Fibroblast of skin of right quadriceps (primary cell): ENCODE results near the gene GARIN5B.
A peak's percentile ranks its signal among the peaks of the same experiment; 100 is the strongest.

Experiments used
- DNase-seq: peaks from one replicate; pipeline ENCODE4 v3.0.0-alpha.2; 2013

The GARIN5B gene

GRCh38 chr19:55368701-55369563, 5.9 kb upstream of the GARIN5B start:
- peak; percentile 66 for DNase-seq

GRCh38 chr19:55368106-55368505, 5.0 kb upstream of the GARIN5B start:
- no peak for DNase-seq

- DNase-seq = no peak
Measured at GRCh38 chr19:55366790-55367189, 3.7 kb upstream of the GARIN5B start.

GRCh38 chr19:55365964-55366363, 2.9 kb upstream of the GARIN5B start:
- no peak for DNase-seq

GRCh38 chr19:55365245-55365644, 2.2 kb upstream of the GARIN5B start:
- DNase-seq = no peak

GRCh38 chr19:55362174-55362989, 678 bp downstream of the GARIN5B start:
- DNase-seq = no peak

GRCh38 chr19:55360902-55361301, 2.2 kb downstream of the GARIN5B start:
- DNase-seq = no peak

GRCh38 chr19:55358943-55359908, 3.8 kb downstream of the GARIN5B start:
- DNase-seq = no peak

GRCh38 chr19:55358493-55358892, 4.6 kb downstream of the GARIN5B start:
- DNase-seq = no peak

GRCh38 chr19:55355213-55355821, 7.7 kb downstream of the GARIN5B start:
- DNase-seq = no peak

GRCh38 chr19:55354698-55355212, 8.3 kb downstream of the GARIN5B start, which contains the start of gene COX6B2:
Gene COX6B2 (minus strand): TSS chr19:55354719. CDS start chr19:55354521, 198 bp downstream.
- DNase-seq = no peak

- peak; percentile 45 for DNase-seq
Measured at GRCh38 chr19:55353803-55354697, 9.0 kb downstream of the GARIN5B start.

- no peak for DNase-seq
Measured at GRCh38 chr19:55353356-55353802, 9.7 kb downstream of the GARIN5B start.

GRCh38 chr19:55352549-55353145, 10.4 kb downstream of the GARIN5B start:
- DNase-seq = no peak

GRCh38 chr19:55352040-55352439, 11.0 kb downstream of the GARIN5B start:
- DNase-seq = no peak

- no peak for DNase-seq
Measured at GRCh38 chr19:55350620-55351315, 12.3 kb downstream of the GARIN5B start.

GRCh38 chr19:55348317-55349034, 14.6 kb downstream of the GARIN5B start:
- DNase-seq = no peak

GRCh38 chr19:55347442-55348009, 15.5 kb downstream of the GARIN5B start:
- no peak for DNase-seq
